Endothelial cell of umbilical vein (primary cell): ENCODE measurements around the gene OR2AG2. TPM values are rescaled to one million over a fixed set of nuclear protein-coding genes. Genes with fewer than 3 reads are reported as not detected.

Source experiments
- BruUV-seq: library from RNA; stranded (reverse); fragments of 400-500 nt; replicated peaks from 2 replicates; lab custom pipeline; 2021; lab: Mats Ljungman, UMichigan
- CTCF ChIA-PET: fragments of 300-600, 350-600 bp; sonication (Branson Sonifier 250); formaldehyde crosslinking; loops from one replicate; lab custom pipeline; 2021; ENCODE audit warnings: antibody characterized with exemption, inconsistent platforms; lab: Charles Lee
- POLR2A ChIA-PET: fragments of 300-600, 350-600 bp; sonication (Branson Sonifier 250); formaldehyde crosslinking; loops from one replicate; lab custom pipeline; 2021; ENCODE audit warnings: antibody characterized with exemption, inconsistent platforms; lab: Charles Lee
- DNase-seq: peaks from one replicate; pipeline ENCODE4 v3.0.0-alpha.2; 2011; ENCODE audit warnings: low read depth, low spot score
- FAIRE-seq: peaks from 2 replicates; lab custom pipeline; 2011; peaks lifted over from hg19 to GRCh38; lab: Jason Lieb, UNC
- H2AFZ ChIP-seq: 2 replicates; pipeline ENCODE4 v1.6.0; 2012; ENCODE audit warnings: low read depth, low read length, control low read depth, inconsistent platforms
- H3K27ac ChIP-seq: 2 replicates; pipeline ENCODE4 v1.5.1; 2011; ENCODE audit warnings: low read depth, mild to moderate bottlenecking, control low read depth, low read length, moderate library complexity; ENCODE audit not compliant: insufficient read depth
- H3K27me3 ChIP-seq, 2 experiments: 2 replicates each; pipeline versions ENCODE4 v1.6.0 to v1.6.1; 2011; ENCODE audit warnings: low read length in 2 of 2, mixed read lengths in 1 of 2; ENCODE audit not compliant: control insufficient read depth in 2 of 2, insufficient read depth in 2 of 2
- H3K36me3 ChIP-seq, 2 experiments: 2 replicates in 1 of 2; 3 replicates in 1 of 2; pipeline ENCODE4 v1.5.1; 2011; ENCODE audit warnings: low read length in 2 of 2, mild to moderate bottlenecking in 1 of 2, moderate library complexity in 1 of 2; ENCODE audit not compliant: control insufficient read depth in 2 of 2, insufficient read depth in 2 of 2; ENCODE audit errors: extremely low read depth in 1 of 2
- H3K4me1 ChIP-seq: 3 replicates; pipeline ENCODE4 v1.5.1; 2011; ENCODE audit warnings: mild to moderate bottlenecking, low read length; ENCODE audit not compliant: control insufficient read depth, insufficient read depth; ENCODE audit errors: extremely low read depth
- H3K4me2 ChIP-seq: 2 replicates; pipeline ENCODE4 v1.6.1; 2011; ENCODE audit warnings: low read length, control low read depth, mixed read lengths; ENCODE audit not compliant: insufficient read depth
- H3K4me3 ChIP-seq, 3 experiments: fragments of 200-600 bp in 1 of 3; sonication (generic), shearing (Covaris generic) in 1 of 3; replicated peaks in 1 of 3; 2 replicates each; pipeline ENCODE4 v1.5.1; 2011 to 2016; ENCODE audit warnings: control low read depth in 3 of 3, low read length in 3 of 3, mild to moderate bottlenecking in 2 of 3, inconsistent platforms in 1 of 3, low read depth in 1 of 3, moderate library complexity in 1 of 3; ENCODE audit not compliant: insufficient read depth in 1 of 3
- H3K79me2 ChIP-seq: 2 replicates; pipeline ENCODE4 v1.6.0; 2012; ENCODE audit warnings: low read length, inconsistent platforms; ENCODE audit not compliant: control insufficient read depth, insufficient read depth
- H3K9ac ChIP-seq: replicated peaks from 2 replicates; pipeline ENCODE3; 2011; ENCODE audit warnings: low read length, control low read depth; ENCODE audit not compliant: insufficient read depth; ENCODE audit errors: extremely low read depth
- H3K9me1 ChIP-seq: replicated peaks from 3 replicates; pipeline ENCODE4 v1.6.0; 2011; ENCODE audit warnings: mild to moderate bottlenecking, low read length; ENCODE audit not compliant: control insufficient read depth, insufficient read depth; ENCODE audit errors: extremely low read depth
- H3K9me3 ChIP-seq: replicated peaks from 2 replicates; pipeline ENCODE4 v1.5.1; 2012; ENCODE audit warnings: low read length, inconsistent platforms; ENCODE audit not compliant: control insufficient read depth, insufficient read depth
- H4K20me1 ChIP-seq: replicated peaks from 2 replicates; pipeline ENCODE3; 2011; ENCODE audit warnings: mild to moderate bottlenecking, low read length; ENCODE audit not compliant: control insufficient read depth, insufficient read depth; ENCODE audit errors: extremely low read depth
- EZH2 ChIP-seq: IDR thresholded peaks from 2 replicates; pipeline ENCODE4 v1.6.1; 2012; ENCODE audit warnings: borderline replicate concordance, low read depth, mild to moderate bottlenecking, moderate library complexity, low read length, inconsistent platforms; ENCODE audit not compliant: severe bottlenecking
- FOS ChIP-seq: IDR thresholded peaks from 2 replicates; pipeline ENCODE4 v1.6.1; 2011; ENCODE audit warnings: mild to moderate bottlenecking, low read length, moderate library complexity, borderline replicate concordance; ENCODE audit not compliant: insufficient read depth
- GATA2 ChIP-seq: IDR thresholded peaks from 2 replicates; pipeline ENCODE4 v1.7.0; 2011; ENCODE audit warnings: low read depth, mild to moderate bottlenecking, moderate library complexity, mixed read lengths, low read length; ENCODE audit not compliant: insufficient read length, insufficient read depth
- JUN ChIP-seq: IDR thresholded peaks from 2 replicates; pipeline ENCODE4 v1.6.1; 2011; ENCODE audit warnings: borderline replicate concordance, low read depth; ENCODE audit not compliant: insufficient read length, insufficient read depth
- MAX ChIP-seq: IDR thresholded peaks from 2 replicates; pipeline ENCODE4 v1.6.1; 2011; ENCODE audit not compliant: insufficient read depth, insufficient read length
- MYC ChIP-seq: IDR thresholded peaks from one replicate; pipeline ENCODE4 v1.6.1; 2011; ENCODE audit warnings: mild to moderate bottlenecking, low read depth, low read length
- POLR2A ChIP-seq: IDR thresholded peaks from 2 replicates; pipeline ENCODE4 v1.6.1; 2012; ENCODE audit warnings: low read depth, mild to moderate bottlenecking, control low read depth, low read length
- POLR2AphosphoS5 ChIP-seq: IDR thresholded peaks from 2 replicates; pipeline ENCODE4 v1.6.1; 2012; ENCODE audit warnings: low read depth, mild to moderate bottlenecking, control low read depth, low read length, moderate library complexity; ENCODE audit not compliant: insufficient read depth
- dilution Hi-C: fragments of 300-500 bp; cut with MboI; formaldehyde crosslinking; loops from one replicate; pipeline ENCODE4 v1.15.0; 2019; ENCODE audit warnings: low sequenced_read_pairs; ENCODE audit not compliant: extremely low pct_ligation_motif_present
- intact Hi-C: fragments of 100-400 bp; cut with micrococcal nuclease; formaldehyde crosslinking; loops from one replicate; pipeline ENCODE4 v1.10.0; 2022
- polyA plus RNA-seq, 4 experiments: library from polyadenylated mRNA; depleted of rRNA in 3 of 4; stranded (reverse) in 3 of 4; unstranded in 1 of 4; fragments of >200 nt; gene quantifications; 2 replicates each; pipeline versions ENCODE4 v1.2.1 to v1.2.3, GENCODE V29; 2011 to 2012; ENCODE audit warnings: missing spikeins in 1 of 4
- total RNA-seq: library from RNA; stranded (reverse); gene quantifications from 2 replicates; pipeline ENCODE4 v1.2.3, GENCODE V29; 2021
- TF ChIP-seq, protein P1 (sequence below), 2 donors: IDR thresholded peaks; 1 replicate in 1 of 2; 2 replicates in 1 of 2; pipeline ENCODE4 v1.5.1; 2011; ENCODE audit warnings: low read length in 2 of 2, mild to moderate bottlenecking in 2 of 2, moderate library complexity in 2 of 2, control low read depth in 1 of 2, inconsistent platforms in 1 of 2, low read depth in 1 of 2; ENCODE audit not compliant: insufficient read depth in 1 of 2; ENCODE audit errors: extremely low read depth in 1 of 2

Gene OR2AG2
- total and polyA plus RNA-seq, 2 donors (not counting 3 experiments of a cell fraction or from before 2014, with no cell fraction given), result 0.18 to 0.33 TPM

- Histone ChIP-seq H2AFZ (peak overlapping the region; percentile 91), H3K4me1 (peaks cover 14% of the 10 kb centered on the region), H3K4me3 (peak overlapping the region in 2 of 3 experiments; percentile 66 to 70), H3K9me3 (no peaks in the 10 kb centered on the region), H3K27ac (peak overlapping the region; percentile 40), H3K27me3 (peaks cover 2 to 4% of the 10 kb centered on the region in 2 experiments), H3K36me3 (no peaks in the 10 kb centered on the region), H3K4me2 (peak overlapping the region; percentile 98), H3K9ac (no peak overlapping the region), H3K9me1 (no peaks in the 10 kb centered on the region), H4K20me1 (no peaks in the 10 kb centered on the region), H3K79me2 (no peaks in the 10 kb centered on the region)
- ChIA-PET CTCF (interaction anchor here (0.8 to 17.3 kb wide), 12 partner anchors 8 to 367 kb away, joined by 3 to 391 read pairs (median 4); no protein-coding TSS in a partner anchor), POLR2A (interaction anchor here (0.6 kb wide), 1 partner anchor 540 kb away, joined by 3 read pairs; no protein-coding TSS in a partner anchor)
- DNase-seq (peak; percentile 71), FAIRE-seq (peak; percentile 48)
- dilution Hi-C loops (no loop called here), intact Hi-C loops (no loop called here)
- TSS peak; percentile 65 for BruUV-seq
- no peak for TF ChIP-seq MYC
- TF ChIP-seq FOS, result no peak
- no peak for TF ChIP-seq JUN
- TF ChIP-seq, protein P1, sequence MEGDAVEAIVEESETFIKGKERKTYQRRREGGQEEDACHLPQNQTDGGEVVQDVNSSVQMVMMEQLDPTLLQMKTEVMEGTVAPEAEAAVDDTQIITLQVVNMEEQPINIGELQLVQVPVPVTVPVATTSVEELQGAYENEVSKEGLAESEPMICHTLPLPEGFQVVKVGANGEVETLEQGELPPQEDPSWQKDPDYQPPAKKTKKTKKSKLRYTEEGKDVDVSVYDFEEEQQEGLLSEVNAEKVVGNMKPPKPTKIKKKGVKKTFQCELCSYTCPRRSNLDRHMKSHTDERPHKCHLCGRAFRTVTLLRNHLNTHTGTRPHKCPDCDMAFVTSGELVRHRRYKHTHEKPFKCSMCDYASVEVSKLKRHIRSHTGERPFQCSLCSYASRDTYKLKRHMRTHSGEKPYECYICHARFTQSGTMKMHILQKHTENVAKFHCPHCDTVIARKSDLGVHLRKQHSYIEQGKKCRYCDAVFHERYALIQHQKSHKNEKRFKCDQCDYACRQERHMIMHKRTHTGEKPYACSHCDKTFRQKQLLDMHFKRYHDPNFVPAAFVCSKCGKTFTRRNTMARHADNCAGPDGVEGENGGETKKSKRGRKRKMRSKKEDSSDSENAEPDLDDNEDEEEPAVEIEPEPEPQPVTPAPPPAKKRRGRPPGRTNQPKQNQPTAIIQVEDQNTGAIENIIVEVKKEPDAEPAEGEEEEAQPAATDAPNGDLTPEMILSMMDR (IDR thresholded peaks at IDR 0.05; ENCODE audit: extremely low read depth in 1 of 2, insufficient read depth in 1 of 2, low read depth in 1 of 2, low read length in 2 of 2), result no peak
- no peak for TF ChIP-seq POLR2AphosphoS5
- no peak for TF ChIP-seq POLR2A
- TF ChIP-seq EZH2, result no peak
- TF ChIP-seq MAX, result no peak
- no peak for TF ChIP-seq GATA2
Measured at GRCh38 chr11:6746086-6746618, 25.6 kb downstream of the OR2AG2 start.
